ENCODE data around the gene LETM1.

LETM1 gene

GRCh38 chr4:1762264-1763010 lies 93.5 kb downstream of the LETM1 start:
- Mint-ChIP-seq H3K27me3 (ENCODE audit: low read depth) (peaks cover 13% of the 10 kb centered on the region), H3K4me1 (no peaks in the 10 kb centered on the region), H3K27ac (no peak overlapping the region), H3K9me3 (no peaks in the 10 kb centered on the region), H3K36me3 (ENCODE audit: low read depth) (no peaks in the 10 kb centered on the region), H3K4me3 (no peak overlapping the region)
- TF ChIP-seq, protein P1, sequence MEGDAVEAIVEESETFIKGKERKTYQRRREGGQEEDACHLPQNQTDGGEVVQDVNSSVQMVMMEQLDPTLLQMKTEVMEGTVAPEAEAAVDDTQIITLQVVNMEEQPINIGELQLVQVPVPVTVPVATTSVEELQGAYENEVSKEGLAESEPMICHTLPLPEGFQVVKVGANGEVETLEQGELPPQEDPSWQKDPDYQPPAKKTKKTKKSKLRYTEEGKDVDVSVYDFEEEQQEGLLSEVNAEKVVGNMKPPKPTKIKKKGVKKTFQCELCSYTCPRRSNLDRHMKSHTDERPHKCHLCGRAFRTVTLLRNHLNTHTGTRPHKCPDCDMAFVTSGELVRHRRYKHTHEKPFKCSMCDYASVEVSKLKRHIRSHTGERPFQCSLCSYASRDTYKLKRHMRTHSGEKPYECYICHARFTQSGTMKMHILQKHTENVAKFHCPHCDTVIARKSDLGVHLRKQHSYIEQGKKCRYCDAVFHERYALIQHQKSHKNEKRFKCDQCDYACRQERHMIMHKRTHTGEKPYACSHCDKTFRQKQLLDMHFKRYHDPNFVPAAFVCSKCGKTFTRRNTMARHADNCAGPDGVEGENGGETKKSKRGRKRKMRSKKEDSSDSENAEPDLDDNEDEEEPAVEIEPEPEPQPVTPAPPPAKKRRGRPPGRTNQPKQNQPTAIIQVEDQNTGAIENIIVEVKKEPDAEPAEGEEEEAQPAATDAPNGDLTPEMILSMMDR (IDR thresholded peaks at IDR 0.05; ENCODE audit: unreplicated experiment in 3 of 3), result no peak

Data from nephron (organoid).